Globus pallidus (tissue), 1 donor: Measurements from ENCODE around the gene RAB6D.
"Not testable (repeated sequence)": the region's sequence is repeated elsewhere in the genome, so short reads cannot be mapped to it uniquely, and the experiment has no call there.

Source experiments
- DNase-seq: peaks from one replicate; pipeline ENCODE4 v3.0.0-alpha.2; 2015; ENCODE audit warnings: low spot score

RAB6D gene

GRCh38 chr2:131366643-131367042 lies 2.7 kb upstream of the RAB6D start:
- no peak for DNase-seq

DNA sequence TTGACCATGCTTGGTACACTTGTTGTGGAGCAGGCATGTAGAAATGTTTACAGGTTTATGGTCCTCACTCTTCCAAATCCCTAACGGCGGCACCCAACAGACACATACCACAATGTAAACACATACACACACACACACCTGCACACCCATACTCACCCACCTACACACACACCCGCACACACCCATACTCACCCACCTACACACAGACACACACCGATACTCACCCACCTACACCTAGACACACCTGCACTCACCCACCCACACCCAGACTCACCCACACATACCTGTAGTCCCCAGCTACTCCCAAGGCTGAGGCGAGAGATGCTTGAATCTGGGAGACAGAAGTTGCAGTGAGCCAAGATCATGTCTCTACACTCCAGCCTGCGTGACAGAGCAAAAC lies 1.5 kb upstream of the RAB6D start:
- no peak for DNase-seq

DNA sequence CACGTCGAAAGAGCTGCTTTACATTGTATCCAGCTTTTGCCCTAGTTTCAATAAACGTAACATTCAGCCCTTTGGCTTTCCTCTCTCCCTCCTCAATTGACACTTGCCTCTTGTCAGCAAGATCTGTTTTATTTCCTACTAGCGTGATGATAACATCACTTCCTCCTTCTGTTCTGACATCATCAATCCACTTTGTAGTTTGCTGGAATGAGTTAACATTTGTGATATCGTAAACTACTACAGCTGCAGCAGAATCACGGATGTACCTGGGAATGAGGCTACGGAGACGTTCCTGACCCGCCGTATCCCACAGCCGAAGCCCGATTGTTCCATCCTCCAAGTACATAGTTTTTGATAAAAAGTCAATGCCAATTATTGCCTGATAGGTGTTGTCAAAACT lies 755 bp downstream of the RAB6D start:
- not testable (repeated sequence) for DNase-seq

GRCh38 chr2:131361773-131362172 lies 2.2 kb downstream of the RAB6D start:
- DNase-seq = not testable (repeated sequence)

DNA sequence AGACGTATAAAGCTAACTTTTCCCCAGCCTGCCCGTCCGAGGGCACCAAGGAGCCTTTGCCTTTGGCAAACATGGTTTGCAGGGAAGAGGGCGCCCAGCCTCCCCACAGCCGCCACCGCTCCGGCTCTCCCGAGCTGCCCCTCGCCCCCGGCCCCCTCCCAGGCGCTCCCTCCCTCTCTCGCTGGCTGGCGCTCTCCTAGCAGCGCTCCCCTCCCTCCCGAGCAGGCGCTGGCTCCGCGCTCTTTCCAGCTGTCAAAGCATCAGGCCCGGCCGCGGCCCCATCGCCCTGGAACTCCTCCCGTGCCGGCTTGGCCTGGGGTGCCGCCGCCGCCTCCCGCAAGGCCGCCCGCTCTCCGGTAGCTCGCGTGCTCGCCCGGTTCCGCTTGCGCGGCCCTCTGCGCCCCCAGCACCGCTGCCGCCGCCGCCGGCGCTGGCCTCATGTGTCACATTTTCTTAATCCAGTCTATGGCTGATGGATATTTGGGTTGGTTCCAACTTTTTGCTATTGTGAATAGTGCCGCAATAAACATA lies 10.7 kb downstream of the RAB6D start:
- DNase-seq = not testable (repeated sequence)

GRCh38 chr2:131349021-131349420 lies 14.9 kb downstream of the RAB6D start:
- DNase-seq = no peak

GRCh38 chr2:131347035-131347434 lies 16.9 kb downstream of the RAB6D start:
- DNase-seq = not testable (repeated sequence)

GRCh38 chr2:131339307-131339706 lies 24.7 kb downstream of the RAB6D start:
- not testable (repeated sequence) for DNase-seq

- DNase-seq = peak; percentile 32
Observed at GRCh38 chr2:131335319-131335718, 28.6 kb downstream of the RAB6D start.

DNA sequence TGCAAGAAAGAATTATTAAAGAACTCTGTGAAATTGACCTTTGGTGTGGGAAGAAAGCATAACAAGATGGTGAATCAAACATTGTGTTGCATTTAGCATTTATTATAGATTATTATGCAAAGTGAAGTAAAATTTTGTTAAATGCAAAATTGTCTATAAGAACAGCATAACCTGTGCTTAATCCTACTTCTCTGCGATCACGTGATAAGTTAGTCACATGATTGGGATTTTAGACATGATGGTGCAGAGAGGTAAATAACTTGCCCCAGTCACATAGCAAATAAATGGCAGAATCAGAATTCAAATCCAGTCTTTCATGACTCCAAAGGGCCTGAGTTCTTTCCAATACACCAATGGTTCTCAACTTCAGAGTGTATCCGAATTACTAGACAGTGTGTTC lies 31.3 kb downstream of the RAB6D start:
- not testable (repeated sequence) for DNase-seq

- not testable (repeated sequence) for DNase-seq
Observed at GRCh38 chr2:131331000-131331399, 33.0 kb downstream of the RAB6D start.

GRCh38 chr2:131322209-131322608 lies 41.8 kb downstream of the RAB6D start:
- DNase-seq = no peak

DNA sequence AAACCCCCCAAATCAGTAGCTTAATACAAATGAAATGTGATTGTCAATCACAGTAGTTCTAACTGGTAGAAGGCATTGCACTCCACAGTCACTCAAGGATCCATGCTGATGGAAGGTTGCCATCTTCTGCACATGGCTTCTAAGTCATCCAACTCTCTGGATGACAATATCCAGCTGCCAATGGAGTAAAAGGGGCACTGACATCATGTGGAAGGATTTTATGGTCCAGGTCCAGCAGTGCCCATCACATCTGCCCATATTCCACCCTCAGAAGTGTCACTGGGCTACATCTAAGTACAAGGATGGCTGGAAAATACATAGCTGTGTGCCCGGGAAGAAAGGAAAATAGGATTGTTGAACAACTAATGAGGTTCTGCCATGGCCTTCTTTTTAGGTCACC lies 42.6 kb downstream of the RAB6D start:
- DNase-seq = not testable (repeated sequence)

DNA sequence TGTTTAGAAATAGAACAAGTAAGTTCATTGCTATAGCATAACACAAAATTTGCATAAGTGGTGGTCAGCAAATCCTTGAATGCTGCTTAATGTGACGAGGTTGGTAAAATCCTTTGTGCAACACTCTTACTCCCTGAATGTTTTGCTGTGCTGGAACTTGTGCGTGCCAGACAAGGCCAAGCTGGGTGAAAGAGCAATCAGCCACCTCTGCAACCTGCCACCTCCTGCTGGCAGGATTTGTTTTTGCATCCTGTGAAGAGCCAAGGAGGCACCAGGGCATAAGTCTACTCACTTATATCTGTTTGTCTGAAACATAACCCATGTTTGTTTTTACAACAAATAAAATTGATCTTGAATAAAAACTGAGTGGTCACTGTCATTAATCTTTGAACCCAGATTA lies 53.0 kb downstream of the RAB6D start:
- DNase-seq = not testable (repeated sequence)
